ENCODE results near the gene MPZL1.
"Not testable (repeated sequence)": the region's sequence is repeated elsewhere in the genome, so short reads cannot be mapped to it uniquely, and the experiment has no call there.

Gene MPZL1

DNA sequence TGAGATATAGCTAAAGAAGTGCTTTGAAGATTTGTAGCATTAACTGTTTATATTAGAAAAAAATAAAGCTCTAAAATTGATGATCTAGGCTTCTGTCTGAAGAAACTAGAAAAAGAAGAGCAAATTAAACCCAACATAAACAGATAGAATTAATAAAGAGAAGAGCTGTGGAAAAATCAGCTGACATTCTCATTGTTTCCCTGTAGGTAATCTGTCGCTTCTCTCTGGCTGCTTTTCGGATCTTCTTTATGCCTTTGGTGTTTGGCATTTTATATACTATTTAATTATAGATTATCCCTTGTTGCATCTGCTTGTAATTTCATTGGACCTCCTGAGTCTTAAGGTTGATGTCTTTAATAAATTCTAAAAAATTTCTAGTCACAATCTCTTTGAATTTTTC lies 59.8 kb downstream of the MPZL1 start:
- no peak for DNase-seq (ENCODE audit: low spot score)

DNA sequence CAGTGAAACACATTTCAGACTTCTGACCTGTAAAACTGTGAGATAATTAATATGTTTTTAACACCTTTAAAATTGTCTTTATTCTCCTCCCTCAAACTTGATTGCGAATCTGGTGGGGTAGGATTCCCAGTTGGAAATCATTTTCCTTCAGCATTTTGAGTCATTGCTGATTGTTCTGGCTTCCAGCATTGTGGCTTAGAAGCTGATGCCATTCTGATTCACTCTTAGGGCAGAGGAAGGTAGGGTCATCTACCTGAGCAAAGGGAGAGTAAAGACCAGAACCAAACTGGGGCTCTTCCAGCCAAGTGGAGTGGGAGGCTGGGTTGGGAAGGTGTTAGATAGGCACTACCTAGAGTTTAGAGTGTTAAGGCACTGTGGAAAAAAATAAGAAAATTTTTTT lies 61.2 kb downstream of the MPZL1 start:
- no peak for DNase-seq (ENCODE audit: low spot score)

DNA sequence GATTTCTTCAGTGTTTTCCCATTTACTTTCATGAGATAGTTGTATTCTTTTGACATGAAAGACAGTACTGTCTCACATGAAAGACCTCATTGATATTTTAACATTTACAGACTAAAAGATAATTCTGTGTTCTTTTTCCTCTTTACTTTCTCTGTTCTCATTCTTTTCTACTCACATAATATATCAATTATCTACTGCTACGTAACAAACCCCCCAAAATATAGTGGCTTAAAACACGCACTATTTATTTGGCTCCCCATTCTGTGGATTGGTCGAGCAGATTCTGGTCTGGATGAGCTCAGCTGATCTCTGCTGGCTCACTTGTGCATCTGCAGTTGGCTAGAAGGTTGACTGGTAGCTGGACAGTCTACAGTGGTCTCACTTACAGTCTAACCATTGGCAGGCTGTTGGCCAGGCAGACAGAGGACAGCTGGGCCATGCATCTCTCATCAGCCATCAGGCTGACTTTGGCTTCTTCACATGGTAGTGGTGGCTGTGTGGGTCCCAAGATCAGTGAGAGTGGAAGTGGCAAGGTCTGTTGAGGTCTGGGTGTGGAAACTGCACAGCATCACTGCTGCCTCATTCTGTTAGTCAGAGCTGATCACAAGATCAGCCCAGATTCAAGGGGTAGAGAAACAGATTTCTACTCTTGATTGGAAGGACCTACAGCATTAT lies 63.2 kb downstream of the MPZL1 start:
- DNase-seq (ENCODE audit: low spot score): no peak

DNA sequence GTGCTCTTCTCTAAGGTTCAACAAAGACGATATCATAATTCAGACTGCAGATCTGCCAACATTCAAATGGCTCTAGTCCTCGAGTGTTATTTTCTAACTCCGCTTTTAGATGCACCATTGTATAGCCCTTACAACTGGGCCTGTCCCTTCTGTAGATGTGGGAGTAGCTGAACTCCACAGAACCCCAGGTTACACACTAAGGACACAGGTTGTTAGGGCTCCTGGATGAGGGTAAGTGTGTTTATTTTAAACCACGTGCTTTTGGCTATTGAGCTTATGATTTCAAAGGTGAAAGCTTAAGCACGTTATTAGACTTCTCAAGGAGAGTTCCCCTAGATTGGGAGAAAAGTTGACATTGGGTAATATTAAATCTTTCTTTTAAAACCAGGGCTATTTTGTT lies 64.7 kb downstream of the MPZL1 start:
- DNase-seq (ENCODE audit: low spot score): no peak

DNA sequence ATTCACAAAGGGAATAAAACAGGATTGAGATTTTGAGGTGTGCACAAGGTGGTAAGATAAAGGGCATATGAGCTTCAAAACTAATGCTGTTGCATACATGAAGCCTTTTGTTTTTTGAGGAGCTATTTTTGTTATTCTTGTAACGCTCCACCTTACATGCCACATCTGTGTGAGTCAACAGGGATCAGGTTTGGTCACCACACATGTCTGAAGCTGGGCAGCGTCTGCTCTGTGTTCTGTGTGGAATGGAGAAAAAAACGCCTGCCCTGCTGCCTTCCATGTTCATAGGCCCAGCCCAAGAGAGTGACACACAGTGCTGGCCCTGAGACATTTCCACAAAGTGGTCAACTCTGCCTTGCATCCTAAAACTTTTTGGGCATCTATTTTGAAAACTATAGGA lies 67.7 kb downstream of the MPZL1 start:
- DNase-seq (ENCODE audit: low spot score): no peak

DNA sequence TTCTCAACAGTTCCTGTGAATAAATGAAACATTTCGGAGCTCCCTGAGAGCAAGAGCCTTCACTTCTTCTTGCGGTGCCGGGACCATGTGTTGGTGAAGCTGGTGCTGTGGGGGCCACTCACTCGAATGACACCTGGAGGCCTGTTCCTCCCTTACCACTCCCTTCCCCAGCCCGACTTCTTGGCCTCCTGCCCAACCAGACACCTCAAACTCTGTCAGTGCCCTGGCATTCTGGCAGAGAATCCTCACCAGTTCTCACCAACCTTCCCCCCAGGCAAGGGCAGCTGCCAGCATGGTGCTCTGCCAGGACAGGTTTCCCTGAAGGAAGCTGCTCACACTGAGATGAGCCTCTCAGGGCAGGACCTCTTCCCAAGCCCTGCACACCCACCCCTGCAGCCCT lies 68.3 kb downstream of the MPZL1 start:
- DNase-seq (ENCODE audit: low spot score): no peak

DNA sequence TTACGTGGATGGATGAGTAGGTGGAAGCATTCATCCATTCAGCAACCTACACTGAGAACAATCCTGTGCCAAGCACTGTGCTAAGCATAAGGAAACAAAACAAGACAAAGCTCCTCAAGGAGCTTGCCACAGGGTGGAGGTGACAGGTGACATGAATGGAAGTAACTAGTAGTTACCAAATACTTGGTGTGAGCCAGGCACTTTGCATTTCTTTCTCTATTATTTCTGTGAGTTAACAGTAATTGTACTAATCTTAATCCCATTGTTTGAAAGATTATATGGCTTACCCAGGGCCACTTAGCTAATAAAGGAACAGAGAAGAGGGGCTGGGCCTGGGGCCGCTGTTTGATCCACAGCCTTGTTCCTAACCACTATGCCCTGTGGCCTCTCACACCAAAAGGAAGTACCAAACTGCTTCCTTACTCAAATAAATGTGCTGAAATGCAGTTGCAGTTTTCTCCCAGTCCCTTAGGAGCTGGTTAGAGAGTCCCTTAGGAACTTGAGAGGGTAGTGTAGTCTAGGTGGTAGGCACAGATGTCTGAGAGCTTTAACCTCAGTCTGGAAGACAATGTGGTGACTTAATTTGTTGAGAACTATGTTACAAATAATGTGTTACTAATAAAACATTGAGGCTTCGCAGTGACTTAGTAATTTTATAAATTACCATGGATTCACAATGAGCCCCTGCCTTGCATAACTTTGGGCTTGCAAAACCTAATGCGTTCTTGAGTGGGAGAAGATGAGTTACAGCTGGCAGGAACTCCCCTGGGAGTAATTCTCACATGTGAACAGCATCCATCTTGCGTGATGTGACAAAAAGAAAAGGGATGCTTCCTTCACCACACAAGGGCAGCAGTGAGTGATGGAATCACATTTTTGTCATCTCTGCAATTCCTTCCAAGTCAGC lies 69.8 kb downstream of the MPZL1 start:
- DNase-seq (ENCODE audit: low spot score): no peak

DNA sequence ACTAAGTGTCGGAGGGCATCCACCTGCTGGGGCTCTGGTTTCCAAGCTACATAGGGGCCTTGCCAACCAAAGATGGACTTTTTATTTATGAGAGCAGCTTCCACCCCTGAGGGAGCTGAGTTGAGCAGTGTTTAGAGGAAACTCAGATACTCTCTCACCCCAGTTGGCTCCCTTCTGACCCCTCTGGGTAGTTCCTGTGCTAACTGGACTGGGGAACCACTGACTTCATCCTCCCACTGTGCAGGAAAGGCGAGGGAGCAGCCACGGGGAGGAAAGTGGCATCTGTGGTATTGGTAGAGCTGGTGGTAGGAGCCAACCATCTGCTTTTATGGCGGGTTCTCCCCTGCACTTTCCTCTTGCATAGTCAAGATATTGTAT lies 70.4 kb downstream of the MPZL1 start:
- DNase-seq (ENCODE audit: low spot score): no peak

DNA sequence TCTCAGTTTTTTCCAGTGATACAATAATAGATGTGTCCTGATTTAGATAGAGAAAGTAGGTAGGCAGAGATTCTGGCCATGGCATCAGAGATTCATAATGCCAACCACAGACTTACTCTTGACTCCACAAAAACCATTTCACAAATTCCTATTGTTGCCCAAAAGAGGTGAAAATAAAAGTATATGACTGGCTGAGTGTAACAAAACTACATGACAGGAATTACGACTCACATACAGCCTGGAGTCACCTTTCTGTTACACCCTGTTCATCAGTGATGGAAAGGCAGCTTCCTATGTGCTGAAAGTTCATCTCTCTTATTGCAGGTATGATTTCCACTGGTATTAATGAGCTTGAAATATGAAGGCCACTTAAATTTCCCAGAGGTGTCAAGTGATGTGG lies 72.3 kb downstream of the MPZL1 start:
- no peak for DNase-seq (ENCODE audit: low spot score)

DNA sequence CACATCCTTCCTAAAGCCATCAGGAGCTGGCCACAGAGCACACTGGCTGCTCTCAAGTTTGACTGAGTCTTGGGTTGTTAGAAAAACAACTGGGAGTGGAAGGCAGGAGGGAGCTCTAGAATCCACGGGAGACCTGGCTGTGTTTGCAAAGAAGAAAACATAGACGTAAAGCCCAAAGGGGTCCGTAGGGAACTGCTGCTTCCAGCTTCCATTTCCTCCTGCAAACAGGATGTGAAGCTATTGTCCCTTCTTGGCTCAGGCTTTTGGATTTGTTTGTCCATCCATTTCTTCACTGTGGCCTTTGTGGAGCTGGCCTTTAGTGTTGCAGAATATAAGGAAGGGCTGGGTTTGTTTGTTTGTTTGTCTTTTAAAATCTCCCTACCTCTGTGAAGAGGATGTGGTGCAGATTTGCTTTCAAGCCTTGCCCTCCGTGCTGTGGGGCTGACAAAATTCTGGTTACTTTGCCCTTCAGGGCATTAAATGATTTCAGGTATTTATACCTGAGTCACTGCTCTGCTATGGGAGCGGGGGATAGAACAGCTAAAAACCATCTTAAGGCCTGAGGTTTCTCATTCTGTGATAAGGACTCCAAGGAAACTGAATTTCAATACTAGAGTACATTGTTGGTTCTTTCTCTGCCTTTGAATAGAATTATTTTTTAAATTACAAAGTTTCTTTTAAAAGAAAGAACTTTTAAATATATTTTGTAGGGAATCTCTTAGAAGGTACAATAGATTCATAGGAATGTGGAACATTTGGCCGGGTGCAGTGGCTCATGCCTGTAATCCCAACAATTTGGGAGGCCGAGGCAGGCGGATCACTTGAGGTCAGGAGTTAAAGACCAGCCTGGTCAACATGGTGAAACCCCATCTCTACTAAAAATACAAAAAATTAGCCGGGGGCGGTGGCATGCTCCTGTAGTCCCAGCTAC lies 74.3 kb downstream of the MPZL1 start:
- DNase-seq (ENCODE audit: low spot score): no peak

DNA sequence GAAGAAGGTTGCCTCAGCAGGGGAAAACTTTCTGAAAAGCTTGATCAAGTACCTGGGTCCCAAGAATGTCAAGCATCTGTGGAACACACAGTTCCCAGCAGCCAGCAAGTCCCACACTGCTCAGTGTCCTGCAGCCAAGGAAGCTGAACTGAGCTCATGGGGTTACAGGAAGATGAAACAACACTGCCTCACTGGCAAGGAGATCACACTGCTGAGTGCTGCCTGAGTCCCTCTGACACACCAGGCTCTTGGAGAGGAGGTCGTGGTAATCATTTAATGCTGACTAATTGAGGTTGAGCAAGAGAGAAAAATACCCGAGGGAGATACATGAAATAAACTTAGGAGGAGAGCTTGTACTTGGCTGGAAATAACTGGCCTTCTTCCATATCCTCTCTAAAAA lies 75.2 kb downstream of the MPZL1 start:
- DNase-seq (ENCODE audit: low spot score): peak; percentile 29

DNA sequence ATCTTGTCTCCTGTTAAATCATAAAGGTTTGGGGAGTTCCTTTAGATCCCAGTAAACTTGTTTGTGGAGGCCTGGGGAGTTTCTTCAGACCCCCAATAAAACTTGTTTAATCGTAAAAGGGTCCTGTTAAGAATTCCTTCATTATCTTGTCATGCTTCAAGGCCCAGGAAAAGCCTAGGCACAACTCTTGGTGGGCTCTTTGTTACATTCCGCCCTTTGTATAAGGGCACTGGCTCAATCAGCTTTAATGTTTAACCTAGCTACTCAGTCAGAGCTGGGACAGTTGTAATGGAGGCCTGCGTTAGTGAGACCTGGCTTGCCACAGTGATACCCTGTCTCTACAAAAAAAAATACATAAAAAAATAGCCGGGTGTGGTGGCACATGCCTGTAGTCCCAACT lies 77.2 kb downstream of the MPZL1 start:
- DNase-seq (ENCODE audit: low spot score): no peak

DNA sequence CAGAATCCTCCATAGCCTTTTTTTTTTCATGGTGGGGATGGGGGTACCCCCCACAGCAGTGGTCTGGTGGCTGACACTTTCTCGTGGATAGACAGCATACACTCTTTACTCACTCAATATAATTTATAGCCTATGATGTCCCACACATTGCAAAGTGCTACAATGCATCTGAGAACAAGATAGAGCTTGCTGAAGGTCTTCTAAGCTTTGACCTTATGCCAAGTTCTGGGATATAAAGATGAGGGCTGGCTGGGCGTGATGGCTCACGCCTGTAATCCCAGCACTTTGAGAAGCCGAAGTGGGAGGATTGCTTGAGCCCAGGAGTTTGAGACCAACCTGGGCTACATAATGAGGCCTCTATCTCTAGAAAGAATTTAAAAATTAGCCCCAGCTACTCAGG lies 78.0 kb downstream of the MPZL1 start:
- DNase-seq (ENCODE audit: low spot score): no peak

DNA sequence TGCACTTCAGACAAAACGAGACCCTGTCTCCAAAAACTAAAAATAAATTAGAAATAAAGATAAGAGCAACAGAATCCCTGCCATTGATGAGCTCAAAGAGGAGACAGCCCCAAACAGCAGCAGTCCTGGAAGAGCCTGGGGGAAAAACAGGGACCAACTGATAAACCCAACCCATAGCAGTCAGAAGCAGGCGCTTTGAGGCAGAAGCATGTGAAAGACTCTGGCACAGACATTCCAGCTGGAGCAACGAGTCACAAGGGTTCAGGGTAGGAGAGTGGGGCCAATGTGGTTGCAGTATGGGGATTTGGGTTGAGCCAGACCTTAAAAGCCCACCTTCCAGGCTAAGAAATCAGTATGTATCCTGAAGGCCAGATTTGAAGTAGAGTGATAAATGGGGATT lies 78.5 kb downstream of the MPZL1 start:
- DNase-seq (ENCODE audit: low spot score): no peak

DNA sequence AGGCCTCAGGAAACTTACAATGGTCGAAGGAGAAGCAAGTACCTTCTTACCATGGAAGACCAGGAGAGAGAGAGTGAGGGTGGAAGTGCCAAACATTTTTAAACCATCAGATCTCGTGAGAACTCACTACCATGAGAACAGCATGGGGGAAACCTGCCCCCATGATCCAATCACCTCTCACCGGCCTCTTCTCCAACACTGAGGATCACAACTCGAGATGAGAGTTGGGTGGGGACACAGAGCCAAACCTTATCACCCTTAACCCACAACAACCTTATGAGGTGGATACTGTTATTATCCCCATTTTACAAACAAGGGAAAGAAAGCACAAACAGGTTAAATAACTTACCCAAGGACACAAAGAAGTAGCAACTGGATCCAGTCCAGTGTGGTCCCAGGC lies 80.5 kb downstream of the MPZL1 start:
- DNase-seq (ENCODE audit: low spot score): no peak

DNA sequence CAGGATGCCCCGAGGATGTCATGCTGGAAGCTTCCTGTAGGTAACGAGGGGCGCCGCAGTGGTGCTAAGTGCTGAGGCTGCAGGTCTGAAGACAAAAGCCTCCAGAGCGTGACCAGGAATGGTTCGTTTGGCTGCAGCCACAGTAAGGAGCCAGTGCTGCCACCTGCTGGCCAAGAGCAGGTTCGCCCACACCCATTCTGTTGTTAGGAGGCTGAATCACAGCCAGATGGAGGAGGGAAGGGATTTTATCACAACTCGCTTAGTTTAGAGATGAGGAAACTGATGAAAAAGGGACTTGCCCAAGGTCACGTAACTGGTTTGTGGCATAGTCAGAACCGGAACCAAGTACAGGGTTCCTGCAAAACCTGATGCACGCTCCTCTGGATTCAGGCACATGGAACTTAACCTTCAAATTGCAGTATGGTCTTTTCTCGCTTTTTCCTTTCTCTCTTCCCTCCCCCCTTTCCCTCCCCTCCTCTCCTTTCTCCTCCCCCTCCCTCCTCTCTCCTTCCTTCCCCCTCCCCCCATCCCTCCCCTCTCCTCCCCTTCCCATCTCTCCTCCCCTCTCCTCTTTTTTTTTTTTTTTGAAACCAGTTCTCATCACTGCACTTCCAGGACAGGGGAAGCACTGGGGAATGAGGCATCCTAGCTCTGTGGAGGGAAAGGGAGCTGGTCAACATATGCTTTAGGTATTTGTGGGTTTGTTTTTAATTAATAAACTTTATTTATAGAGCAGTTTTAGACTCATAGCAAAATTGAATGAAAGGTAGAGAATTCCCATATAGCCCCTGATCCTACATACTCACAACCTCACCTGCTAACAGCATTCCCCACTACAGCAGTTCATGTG lies 81.8 kb downstream of the MPZL1 start:
- DNase-seq (ENCODE audit: low spot score): peak; percentile 82

DNA sequence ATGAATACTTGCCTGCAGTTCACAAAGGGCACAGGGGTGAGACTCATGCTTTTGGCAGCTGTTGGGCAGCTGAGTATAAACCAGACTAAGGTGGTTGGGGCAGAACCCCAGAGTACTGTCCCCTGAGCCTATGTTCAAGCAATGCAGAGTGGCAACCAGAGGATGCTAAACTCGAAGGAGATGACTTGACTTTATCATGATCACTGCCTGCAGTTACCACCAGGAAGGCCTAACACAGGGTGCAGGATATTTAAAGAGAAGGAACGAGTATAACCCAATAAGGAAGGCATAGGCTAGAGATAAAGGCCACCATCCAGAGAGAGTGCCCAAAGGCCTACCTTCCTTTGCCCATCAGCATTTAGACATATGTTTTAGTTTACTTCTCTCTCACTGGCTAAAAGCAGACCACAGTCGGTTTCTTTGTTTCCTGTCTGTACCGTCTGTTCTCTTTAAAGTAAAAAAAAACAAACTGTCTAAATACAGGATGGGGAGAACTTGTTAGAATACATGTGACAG lies 83.3 kb downstream of the MPZL1 start:
- DNase-seq (ENCODE audit: low spot score): no peak

DNA sequence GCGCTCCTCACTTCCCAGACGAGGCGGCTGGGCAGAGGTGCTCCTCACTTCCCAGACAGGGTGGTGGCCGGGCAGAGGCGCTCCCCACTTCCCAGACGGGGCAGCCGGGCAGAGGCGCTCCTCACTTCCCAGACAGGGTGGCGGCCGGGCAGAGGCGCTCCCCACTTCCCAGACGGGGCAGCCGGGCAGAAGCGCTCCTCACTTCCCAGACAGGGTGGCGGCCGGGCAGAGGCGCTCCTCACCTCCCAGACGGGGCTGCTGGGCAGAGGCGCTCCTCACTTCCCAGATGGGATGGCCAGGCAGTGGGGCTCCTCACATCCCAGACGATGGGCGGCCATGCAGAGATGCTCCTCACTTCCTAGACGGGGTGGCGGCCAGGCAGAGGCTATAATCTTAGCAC lies 84.5 kb downstream of the MPZL1 start:
- DNase-seq (ENCODE audit: low spot score): not testable (repeated sequence)

DNA sequence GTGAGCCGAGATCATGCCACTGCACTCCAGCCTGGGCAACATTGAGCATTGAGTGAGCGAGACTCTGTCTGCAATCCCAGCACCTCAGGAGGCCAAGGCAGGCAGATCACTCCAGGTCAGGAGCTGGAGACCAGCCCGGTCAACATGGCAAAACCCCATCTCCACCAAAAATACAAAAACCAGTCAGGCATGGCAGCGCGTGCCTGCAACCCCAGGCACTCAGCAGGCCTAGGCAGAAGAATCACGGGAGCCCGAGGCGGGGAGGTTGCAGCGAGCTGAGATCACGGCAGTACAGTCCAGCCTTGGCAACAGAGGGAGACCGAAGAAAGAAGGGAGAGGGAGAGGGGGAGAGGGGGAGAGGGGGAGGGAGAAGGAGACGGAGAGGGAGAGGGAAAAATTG lies 84.9 kb downstream of the MPZL1 start:
- DNase-seq (ENCODE audit: low spot score): not testable (repeated sequence)

DNA sequence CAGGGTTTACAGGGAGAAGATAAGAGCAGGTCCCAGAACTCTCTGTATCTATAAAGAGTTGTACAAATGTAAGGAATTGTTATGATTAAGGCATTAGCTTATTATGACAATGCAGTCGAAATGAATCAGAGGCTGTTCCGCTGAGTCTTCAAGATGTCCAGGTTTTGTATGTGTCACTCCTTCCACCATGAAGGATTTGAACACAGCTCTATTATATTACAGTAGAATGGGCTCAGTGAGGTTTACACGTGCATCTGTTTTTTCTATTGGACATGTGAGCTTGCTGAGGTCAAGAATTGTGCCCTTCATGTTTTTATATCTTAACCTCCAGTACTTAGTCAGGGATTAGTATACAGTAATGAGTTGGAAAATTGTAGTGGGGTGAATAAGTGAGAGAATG lies 86.3 kb downstream of the MPZL1 start:
- no peak for DNase-seq (ENCODE audit: low spot score)

DNA sequence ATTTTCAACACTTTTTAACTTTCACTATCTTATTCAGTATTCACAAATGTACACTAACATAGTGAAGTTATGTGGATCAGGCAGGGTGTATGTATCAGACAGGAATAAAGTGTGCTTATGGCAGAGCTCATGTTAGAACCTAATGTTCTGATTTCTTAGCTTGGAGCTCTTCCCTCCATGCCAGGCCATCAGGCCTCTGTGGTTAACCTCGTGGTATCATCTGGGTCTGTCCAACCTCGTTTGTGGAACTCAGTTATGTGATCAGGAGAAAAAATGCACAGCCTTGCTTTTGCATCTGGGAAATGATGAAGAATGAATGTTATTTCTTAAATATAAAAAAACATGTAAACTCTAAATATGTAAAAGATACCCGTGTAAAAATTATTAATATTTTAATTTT lies 86.9 kb downstream of the MPZL1 start:
- no peak for DNase-seq (ENCODE audit: low spot score)
